Measurements from ENCODE around the gene GPR37.

GRCh38 chr7:124728610-124729009 lies 37.0 kb downstream of the GPR37 start:
- TF ChIP-seq CTCF (conservative IDR thresholded peaks at IDR 0.05 in 1 of 2, IDR thresholded peaks at IDR 0.05 in 1 of 2; ENCODE audit: low read depth in 1 of 2, low read length in 2 of 2) (no peak), EZH2 (IDR thresholded peaks at IDR 0.05; ENCODE audit: low read length, missing control alignments) (no peak)

Measured in fibroblast of lung (primary cell).